DOHH2 (cell line): ENCODE results near the gene ODC1.

Experiments used
- EZH2phosphoT487 ChIP-seq: fragments of 200-600 bp; sonication (generic); IDR thresholded peaks from 2 replicates; pipeline ENCODE4 v1.6.1; 2017; ENCODE audit warnings: borderline replicate concordance, mild to moderate bottlenecking, antibody characterized with exemption, low read length, moderate library complexity, mixed read lengths
- TF ChIP-seq, protein P1 (sequence below): fragments of 200-600 bp; sonication (generic); IDR thresholded peaks from one replicate; pipeline ENCODE4 v1.5.1; 2014; ENCODE audit warnings: antibody characterized with exemption, mild to moderate bottlenecking, low read depth, low read length; ENCODE audit not compliant: poor library complexity, severe bottlenecking

DNA sequence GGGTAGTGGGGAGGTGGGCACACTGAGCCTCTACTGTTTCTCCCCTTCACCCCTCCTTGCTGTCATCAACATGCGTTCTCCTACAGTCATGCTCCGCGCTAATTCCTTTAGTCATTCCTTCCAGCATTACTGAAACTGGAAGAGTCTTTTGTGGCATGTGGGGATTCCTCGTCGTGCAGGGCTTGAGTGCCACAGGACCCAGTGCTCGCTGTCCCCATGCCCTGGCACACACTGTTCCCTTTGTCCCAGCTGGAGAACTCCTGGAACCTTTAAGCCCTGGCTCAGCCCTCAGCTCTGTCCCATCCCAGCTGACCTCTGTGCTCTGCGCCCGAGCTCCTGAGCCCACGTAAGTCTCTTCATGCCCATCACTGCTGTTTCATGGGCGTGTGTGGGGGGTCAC lies 42.1 kb downstream of the ODC1 start:
- TF ChIP-seq, protein P1, sequence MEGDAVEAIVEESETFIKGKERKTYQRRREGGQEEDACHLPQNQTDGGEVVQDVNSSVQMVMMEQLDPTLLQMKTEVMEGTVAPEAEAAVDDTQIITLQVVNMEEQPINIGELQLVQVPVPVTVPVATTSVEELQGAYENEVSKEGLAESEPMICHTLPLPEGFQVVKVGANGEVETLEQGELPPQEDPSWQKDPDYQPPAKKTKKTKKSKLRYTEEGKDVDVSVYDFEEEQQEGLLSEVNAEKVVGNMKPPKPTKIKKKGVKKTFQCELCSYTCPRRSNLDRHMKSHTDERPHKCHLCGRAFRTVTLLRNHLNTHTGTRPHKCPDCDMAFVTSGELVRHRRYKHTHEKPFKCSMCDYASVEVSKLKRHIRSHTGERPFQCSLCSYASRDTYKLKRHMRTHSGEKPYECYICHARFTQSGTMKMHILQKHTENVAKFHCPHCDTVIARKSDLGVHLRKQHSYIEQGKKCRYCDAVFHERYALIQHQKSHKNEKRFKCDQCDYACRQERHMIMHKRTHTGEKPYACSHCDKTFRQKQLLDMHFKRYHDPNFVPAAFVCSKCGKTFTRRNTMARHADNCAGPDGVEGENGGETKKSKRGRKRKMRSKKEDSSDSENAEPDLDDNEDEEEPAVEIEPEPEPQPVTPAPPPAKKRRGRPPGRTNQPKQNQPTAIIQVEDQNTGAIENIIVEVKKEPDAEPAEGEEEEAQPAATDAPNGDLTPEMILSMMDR: no peak
- TF ChIP-seq EZH2phosphoT487: no peak
